ENCODE results near the gene STK10.

Gene STK10

DNA sequence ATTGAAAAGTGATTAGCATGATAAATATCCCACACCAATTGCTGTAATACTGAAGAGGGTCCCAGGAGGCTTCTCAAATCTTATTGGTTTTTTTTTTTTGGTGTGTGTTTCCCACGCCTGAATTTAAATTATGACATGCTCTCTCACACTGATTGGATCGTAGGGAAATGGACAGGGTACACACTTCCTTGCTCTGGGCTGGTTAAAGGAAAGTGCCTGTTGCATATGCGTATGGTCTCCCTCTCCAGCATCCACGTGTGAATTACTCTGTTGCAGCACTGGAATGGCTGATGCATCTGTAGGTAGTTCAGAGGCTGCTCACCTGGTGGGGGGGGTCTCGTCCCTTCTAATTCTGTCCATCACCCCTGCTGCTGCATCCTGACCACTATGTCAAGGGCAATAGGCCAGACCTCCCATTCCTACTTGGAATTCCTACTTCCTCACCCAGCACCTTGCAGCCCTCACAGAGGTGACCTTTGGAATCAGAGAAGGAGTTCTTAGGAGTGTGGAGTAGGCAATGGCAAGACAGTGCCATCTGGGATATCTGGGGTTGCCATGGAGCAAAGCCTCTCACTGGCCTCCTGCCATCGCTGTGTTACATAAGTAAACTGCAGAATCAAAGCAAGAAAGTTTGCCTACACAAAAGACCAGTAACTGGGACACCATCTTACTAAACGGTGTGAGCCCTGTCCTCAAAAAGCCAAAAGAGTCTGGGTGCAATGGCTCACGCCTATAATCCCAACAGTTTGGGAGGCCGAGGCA is 110.2 kb downstream of the STK10 start:
- TF ChIP-seq, protein P1, sequence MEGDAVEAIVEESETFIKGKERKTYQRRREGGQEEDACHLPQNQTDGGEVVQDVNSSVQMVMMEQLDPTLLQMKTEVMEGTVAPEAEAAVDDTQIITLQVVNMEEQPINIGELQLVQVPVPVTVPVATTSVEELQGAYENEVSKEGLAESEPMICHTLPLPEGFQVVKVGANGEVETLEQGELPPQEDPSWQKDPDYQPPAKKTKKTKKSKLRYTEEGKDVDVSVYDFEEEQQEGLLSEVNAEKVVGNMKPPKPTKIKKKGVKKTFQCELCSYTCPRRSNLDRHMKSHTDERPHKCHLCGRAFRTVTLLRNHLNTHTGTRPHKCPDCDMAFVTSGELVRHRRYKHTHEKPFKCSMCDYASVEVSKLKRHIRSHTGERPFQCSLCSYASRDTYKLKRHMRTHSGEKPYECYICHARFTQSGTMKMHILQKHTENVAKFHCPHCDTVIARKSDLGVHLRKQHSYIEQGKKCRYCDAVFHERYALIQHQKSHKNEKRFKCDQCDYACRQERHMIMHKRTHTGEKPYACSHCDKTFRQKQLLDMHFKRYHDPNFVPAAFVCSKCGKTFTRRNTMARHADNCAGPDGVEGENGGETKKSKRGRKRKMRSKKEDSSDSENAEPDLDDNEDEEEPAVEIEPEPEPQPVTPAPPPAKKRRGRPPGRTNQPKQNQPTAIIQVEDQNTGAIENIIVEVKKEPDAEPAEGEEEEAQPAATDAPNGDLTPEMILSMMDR (IDR thresholded peaks at IDR 0.05; ENCODE audit: low read depth, low read length, missing control alignments), result no peak
- DNase-seq (ENCODE audit: low read depth), result no peak
- in situ Hi-C loops (cut with HindIII; ENCODE audit: low sequenced_read_pairs), result no loop called here
- H3K4me3 ChIP-seq (ENCODE audit: low read depth, low read length), result no peak overlapping the region

DNA sequence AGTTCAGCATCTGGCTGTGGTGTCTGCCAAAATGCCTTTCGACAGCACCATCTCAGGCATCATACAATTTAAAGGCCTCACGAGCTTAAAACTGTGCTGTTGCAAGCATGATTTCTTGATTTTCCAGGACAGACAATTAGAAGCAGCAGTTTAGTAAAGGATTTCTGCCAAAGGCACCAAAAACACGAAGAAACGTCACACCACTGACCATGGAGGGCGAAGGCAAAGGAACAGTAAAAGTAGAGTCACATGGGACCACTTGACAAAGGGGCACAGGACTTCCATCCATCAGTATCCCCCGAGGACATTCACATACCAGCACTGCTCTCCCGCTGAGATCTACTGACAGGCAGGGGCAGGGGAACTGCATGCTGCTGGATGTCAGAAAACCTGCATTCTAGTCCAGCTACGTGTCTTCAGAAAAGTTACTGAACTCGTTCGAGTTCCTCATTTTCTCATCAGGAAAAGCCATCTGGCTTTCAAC is 111.2 kb downstream of the STK10 start:
- DNase-seq (ENCODE audit: low read depth), result no peak
- TF ChIP-seq, protein P1 (IDR thresholded peaks at IDR 0.05; ENCODE audit: low read depth, low read length, missing control alignments), result no peak
- in situ Hi-C loops (cut with HindIII; ENCODE audit: low sequenced_read_pairs), result no loop called here
- H3K4me3 ChIP-seq (ENCODE audit: low read depth, low read length), result no peak overlapping the region

DNA sequence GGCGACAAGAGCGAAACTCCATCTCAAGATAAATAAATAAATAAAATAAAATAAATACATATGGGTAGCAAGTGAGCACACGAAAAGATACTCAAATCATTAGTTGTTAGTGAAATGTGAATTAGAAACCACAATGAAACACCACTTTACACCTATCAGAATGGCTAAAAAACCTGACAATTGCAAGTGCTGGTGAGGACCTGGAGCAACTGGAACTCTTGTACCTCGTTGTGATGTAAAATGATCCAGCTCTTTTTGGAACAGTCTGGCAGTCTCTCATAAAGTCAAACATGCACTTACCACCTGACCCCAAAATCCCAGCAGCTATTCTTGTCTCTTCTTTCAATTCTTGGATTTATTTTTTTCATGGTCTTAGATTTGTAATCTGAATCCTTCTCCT is 112.4 kb downstream of the STK10 start:
- H3K4me3 ChIP-seq (ENCODE audit: low read depth, low read length), result no peak overlapping the region
- in situ Hi-C loops (cut with HindIII; ENCODE audit: low sequenced_read_pairs), result no loop called here
- DNase-seq (ENCODE audit: low read depth), result no peak
- TF ChIP-seq, protein P1 (IDR thresholded peaks at IDR 0.05; ENCODE audit: low read depth, low read length, missing control alignments), result no peak

DNA sequence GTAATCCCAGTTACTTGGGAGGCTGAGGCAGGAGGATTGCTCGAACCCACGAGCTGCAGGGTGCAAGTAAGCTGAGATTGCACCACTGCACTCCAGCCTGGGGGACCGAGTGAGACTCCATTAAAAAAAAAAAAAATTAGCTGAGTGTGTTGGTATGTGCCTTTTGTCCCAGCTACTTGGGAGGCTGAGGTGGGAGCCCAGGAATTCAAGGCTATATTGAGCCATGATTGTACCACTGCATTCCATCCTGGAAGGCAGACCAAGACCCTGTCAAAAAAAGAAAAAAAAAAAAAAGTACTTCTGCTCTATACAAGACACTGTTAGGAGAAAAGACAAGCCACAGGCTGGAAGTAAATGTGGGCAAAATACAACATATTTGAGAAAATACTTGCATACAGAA is 113.1 kb downstream of the STK10 start:
- TF ChIP-seq, protein P1 (IDR thresholded peaks at IDR 0.05; ENCODE audit: low read depth, low read length, missing control alignments), result no peak
- in situ Hi-C loops (cut with HindIII; ENCODE audit: low sequenced_read_pairs), result no loop called here
- H3K4me3 ChIP-seq (ENCODE audit: low read depth, low read length), result no peak overlapping the region
- DNase-seq (ENCODE audit: low read depth), result no peak

DNA sequence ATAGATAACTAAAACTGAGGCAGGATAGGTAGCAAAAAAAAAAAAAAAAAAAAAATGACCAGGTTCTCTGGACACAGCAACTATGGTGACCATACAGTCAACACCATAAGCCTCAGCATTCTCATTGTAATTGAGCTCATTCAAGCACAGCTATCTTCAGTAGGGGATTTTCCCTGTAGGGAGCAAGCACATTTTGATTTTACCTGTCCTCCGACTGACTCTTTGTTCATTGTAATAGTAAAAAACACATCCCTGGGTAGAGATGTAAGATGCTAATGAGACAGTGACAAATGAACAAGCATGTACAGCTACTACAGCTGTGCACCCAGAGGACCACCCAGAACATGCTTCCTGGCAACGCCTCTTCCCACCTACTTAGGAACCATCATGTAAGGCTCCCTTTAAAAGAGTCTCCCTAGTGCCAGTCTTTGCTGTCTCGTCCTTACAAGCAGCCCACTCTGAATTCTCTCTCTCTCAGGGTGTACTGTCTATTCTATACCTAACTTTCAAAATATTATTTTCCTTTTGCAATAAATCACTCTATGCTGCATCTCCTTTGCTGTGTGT is 116.6 kb downstream of the STK10 start:
- in situ Hi-C loops (cut with HindIII; ENCODE audit: low sequenced_read_pairs), result no loop called here
- no peak overlapping the region for H3K4me3 ChIP-seq (ENCODE audit: low read depth, low read length)
- DNase-seq (ENCODE audit: low read depth), result no peak
- TF ChIP-seq, protein P1 (IDR thresholded peaks at IDR 0.05; ENCODE audit: low read depth, low read length, missing control alignments), result no peak

DNA sequence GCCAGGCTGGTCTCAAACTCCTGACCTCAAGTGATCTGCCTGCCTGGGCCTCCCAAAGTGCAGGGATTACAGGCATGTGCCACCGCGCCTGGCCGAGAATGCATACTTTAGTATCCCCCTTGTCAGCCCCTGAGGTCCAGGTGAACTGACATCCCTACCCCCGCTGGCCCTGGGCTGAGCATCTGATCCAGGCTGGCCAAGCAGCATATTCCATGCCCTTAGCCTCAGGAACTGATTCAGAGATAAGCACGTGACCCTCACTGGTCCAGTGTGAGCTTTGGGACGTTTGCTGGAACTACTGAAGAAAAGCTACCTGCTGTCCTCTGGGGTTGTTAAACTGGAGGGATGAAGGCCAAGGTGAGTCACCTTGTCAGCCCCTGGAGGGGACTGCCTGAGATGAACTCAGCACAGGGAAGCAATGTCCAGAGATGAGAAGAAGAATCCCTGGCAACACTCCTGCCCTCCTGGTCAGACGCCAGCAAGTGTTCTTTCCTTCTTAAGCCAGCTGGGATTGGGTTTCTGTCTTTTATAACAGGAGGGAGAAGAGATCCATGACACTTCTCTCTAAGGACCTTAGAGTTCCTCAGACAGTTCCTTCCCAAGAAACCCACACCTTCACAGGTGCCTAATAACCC is 122.5 kb downstream of the STK10 start:
- TF ChIP-seq, protein P1 (IDR thresholded peaks at IDR 0.05; ENCODE audit: low read depth, low read length, missing control alignments), result no peak
- in situ Hi-C loops (cut with HindIII; ENCODE audit: low sequenced_read_pairs), result no loop called here
- no peak overlapping the region for H3K4me3 ChIP-seq (ENCODE audit: low read depth, low read length)
- DNase-seq (ENCODE audit: low read depth), result no peak

Measured in astrocyte of the cerebellum (primary cell).